GM23338 (cell line): ENCODE results near the gene CCDC167. TPM values are rescaled to one million over a fixed set of nuclear protein-coding genes. Genes with fewer than 3 reads are reported as not detected.

Experiments used
- ATAC-seq: fragments of 200-7000 bp; cut with Tn5 transposase; 3 replicates; pipeline ENCODE4 v1.9.1; 2020
- DNase-seq: peaks from one replicate; pipeline ENCODE4 v3.0.0-alpha.2; 2015; ENCODE audit warnings: low spot score
- H2AFZ ChIP-seq: fragments of 200-600 bp; sonication (generic); 2 replicates; pipeline ENCODE4 v1.8.0; 2016; ENCODE audit warnings: antibody characterized with exemption, mild to moderate bottlenecking, moderate library complexity
- H3F3A ChIP-seq: fragments of 200-600 bp; sonication (generic); replicated peaks from 2 replicates; pipeline ENCODE4 v1.8.0; 2017; ENCODE audit warnings: antibody characterized with exemption, mixed run types, low read depth
- H3K27ac ChIP-seq: fragments of 200-600 bp; sonication (generic); 2 replicates; pipeline ENCODE4 v1.6.1; 2016; ENCODE audit warnings: low read depth
- H3K27me3 ChIP-seq: fragments of 200-600 bp; sonication (generic); 2 replicates; pipeline ENCODE4 v1.8.0; 2016; ENCODE audit warnings: mild to moderate bottlenecking, mixed run types, moderate library complexity; ENCODE audit not compliant: insufficient read depth
- H3K36me3 ChIP-seq: fragments of 200-600 bp; sonication (generic); 2 replicates; pipeline ENCODE4 v1.8.0; 2016; ENCODE audit warnings: mild to moderate bottlenecking; ENCODE audit not compliant: insufficient read depth
- H3K4me1 ChIP-seq: fragments of 200-600 bp; sonication (generic); 2 replicates; pipeline ENCODE4 v1.8.0; 2016; ENCODE audit warnings: mild to moderate bottlenecking, moderate library complexity; ENCODE audit not compliant: insufficient read depth
- H3K4me2 ChIP-seq: fragments of 200-600 bp; sonication (generic); 2 replicates; pipeline ENCODE4 v1.7.1; 2017; ENCODE audit warnings: mixed run types
- H3K4me3 ChIP-seq: fragments of 200-600 bp; sonication (generic); 2 replicates; pipeline ENCODE4 v1.6.1; 2016; ENCODE audit warnings: mixed run types
- H3K79me2 ChIP-seq: fragments of 200-600 bp; sonication (generic); replicated peaks from 2 replicates; pipeline ENCODE4 v1.8.0; 2017; ENCODE audit warnings: mild to moderate bottlenecking; ENCODE audit not compliant: insufficient read depth
- H3K9me2 ChIP-seq: fragments of 200-600 bp; sonication (generic); 2 replicates; pipeline ENCODE4 v1.8.0; 2017; ENCODE audit not compliant: insufficient read depth
- H4K20me1 ChIP-seq: fragments of 200-600 bp; sonication (generic); replicated peaks from 2 replicates; pipeline ENCODE4 v1.8.0; 2017; ENCODE audit warnings: mild to moderate bottlenecking; ENCODE audit not compliant: insufficient read depth
- H3K27ac Mint-ChIP-seq: 2 replicates; pipeline ENCODE4 v1.8.0; 2020; ENCODE audit warnings: inconsistent platforms, mild to moderate bottlenecking, moderate library complexity, mixed read lengths
- H3K27me3 Mint-ChIP-seq: 3 replicates; pipeline ENCODE4 v1.8.0; 2022; ENCODE audit warnings: low read depth, mild to moderate bottlenecking, moderate library complexity, mixed read lengths, inconsistent platforms; ENCODE audit not compliant: insufficient read depth, poor library complexity
- H3K36me3 Mint-ChIP-seq: 3 replicates; pipeline ENCODE4 v1.8.0; 2021; ENCODE audit warnings: low read depth, mild to moderate bottlenecking, inconsistent platforms, moderate library complexity, mixed read lengths
- H3K4me1 Mint-ChIP-seq: 3 replicates; pipeline ENCODE4 v1.8.0; 2020; ENCODE audit warnings: mild to moderate bottlenecking, inconsistent platforms, mixed read lengths
- H3K4me3 Mint-ChIP-seq: 3 replicates; pipeline ENCODE4 v1.8.0; 2021; ENCODE audit warnings: moderate library complexity, mild to moderate bottlenecking, inconsistent platforms, mixed read lengths
- H3K9me3 Mint-ChIP-seq: 3 replicates; pipeline ENCODE4 v1.8.0; 2020; ENCODE audit warnings: moderate library complexity, mild to moderate bottlenecking, inconsistent platforms, mixed read lengths
- POLR2AphosphoS5 ChIP-seq: IDR thresholded peaks from 2 replicates; pipeline ENCODE4 v1.6.1; 2016; ENCODE audit warnings: antibody characterized with exemption, low read depth
- ZNF331 ChIP-seq: fragments of 250-450 bp; sonication (Bioruptor Pico); IDR thresholded peaks from 2 replicates; pipeline ENCODE4 v1.5.0; 2020; ENCODE audit warnings: low read depth, mild to moderate bottlenecking, moderate library complexity
- polyA plus RNA-seq: library from polyadenylated mRNA; unstranded; fragments of >200 nt; fragmentation: Nextera tagmentation; extraction: Ambion mirVana; gene quantifications from 2 replicates; pipeline ENCODE4 v1.2.1, GENCODE V29; 2016
- total RNA-seq: library from RNA; depleted of rRNA; stranded (reverse); fragments of >200 nt; shearing (Covaris generic); gene quantifications from 2 replicates; pipeline ENCODE4 v1.2.3, GENCODE V29; 2014; rRNA removed
- TF ChIP-seq, protein P1 (sequence below): IDR thresholded peaks from one replicate; pipeline ENCODE4 v1.6.1; 2018; ENCODE audit warnings: antibody characterized with exemption; ENCODE audit not compliant: unreplicated experiment

CCDC167 gene
- total and polyA plus RNA-seq, 2 experiments from 2014 or later = 17.6 to 21.4 TPM

DNA sequence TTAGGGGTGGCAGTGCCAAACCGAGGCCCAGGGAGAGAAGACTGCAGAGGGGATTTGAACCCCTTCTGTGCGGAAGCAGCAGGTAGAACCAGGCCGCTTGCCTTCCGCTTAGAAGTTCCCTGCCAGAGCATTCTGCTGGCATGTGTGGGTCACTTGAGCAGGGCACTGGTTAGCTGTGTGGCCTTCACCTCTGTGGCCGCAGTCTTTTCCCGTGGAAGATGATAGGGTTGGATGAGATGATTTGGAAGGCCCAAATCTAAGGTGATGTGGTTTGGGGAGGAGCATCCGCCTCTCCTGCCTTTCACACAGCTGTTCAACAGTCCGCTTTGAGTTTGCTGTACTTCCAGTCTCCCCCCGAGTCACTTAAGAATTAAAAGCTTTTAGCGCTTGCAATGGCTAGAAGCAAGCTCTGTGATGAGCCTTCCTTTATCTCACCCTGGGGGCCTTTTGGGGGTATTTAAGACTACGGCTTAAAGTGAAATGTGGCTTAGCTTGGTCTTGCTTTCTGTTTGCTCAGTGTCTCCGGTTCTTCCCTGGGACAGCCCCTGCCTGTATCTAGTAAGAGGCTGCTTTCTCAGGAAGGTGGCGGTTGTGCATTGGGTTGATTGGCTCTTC lies 65.9 kb downstream of the CCDC167 start:
- no peaks in the 10 kb centered on the region for H3K9me2 ChIP-seq
- H3K27me3 ChIP-seq = no peaks in the 10 kb centered on the region
- ATAC-seq (peak; percentile 14; the same call in 2 of the 3 replicates), DNase-seq (peak; percentile 10)
- TF ChIP-seq, protein P1, sequence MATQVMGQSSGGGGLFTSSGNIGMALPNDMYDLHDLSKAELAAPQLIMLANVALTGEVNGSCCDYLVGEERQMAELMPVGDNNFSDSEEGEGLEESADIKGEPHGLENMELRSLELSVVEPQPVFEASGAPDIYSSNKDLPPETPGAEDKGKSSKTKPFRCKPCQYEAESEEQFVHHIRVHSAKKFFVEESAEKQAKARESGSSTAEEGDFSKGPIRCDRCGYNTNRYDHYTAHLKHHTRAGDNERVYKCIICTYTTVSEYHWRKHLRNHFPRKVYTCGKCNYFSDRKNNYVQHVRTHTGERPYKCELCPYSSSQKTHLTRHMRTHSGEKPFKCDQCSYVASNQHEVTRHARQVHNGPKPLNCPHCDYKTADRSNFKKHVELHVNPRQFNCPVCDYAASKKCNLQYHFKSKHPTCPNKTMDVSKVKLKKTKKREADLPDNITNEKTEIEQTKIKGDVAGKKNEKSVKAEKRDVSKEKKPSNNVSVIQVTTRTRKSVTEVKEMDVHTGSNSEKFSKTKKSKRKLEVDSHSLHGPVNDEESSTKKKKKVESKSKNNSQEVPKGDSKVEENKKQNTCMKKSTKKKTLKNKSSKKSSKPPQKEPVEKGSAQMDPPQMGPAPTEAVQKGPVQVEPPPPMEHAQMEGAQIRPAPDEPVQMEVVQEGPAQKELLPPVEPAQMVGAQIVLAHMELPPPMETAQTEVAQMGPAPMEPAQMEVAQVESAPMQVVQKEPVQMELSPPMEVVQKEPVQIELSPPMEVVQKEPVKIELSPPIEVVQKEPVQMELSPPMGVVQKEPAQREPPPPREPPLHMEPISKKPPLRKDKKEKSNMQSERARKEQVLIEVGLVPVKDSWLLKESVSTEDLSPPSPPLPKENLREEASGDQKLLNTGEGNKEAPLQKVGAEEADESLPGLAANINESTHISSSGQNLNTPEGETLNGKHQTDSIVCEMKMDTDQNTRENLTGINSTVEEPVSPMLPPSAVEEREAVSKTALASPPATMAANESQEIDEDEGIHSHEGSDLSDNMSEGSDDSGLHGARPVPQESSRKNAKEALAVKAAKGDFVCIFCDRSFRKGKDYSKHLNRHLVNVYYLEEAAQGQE = no peak
- TF ChIP-seq ZNF331 (CRISPR knock-in tag) (no peak), POLR2AphosphoS5 (no peak)
- no peaks in the 10 kb centered on the region; the same call in 1 of the 2 replicates for H3F3A ChIP-seq
- Mint-ChIP-seq H3K9me3 (no peaks in the 10 kb centered on the region; the same call in 2 of the 3 replicates), H3K27ac (peak overlapping the region; percentile 91), H3K27me3 (peaks cover 9% of the 10 kb centered on the region), H3K4me3 (peak overlapping the region; percentile 80), H3K4me1 (peaks cover 19% of the 10 kb centered on the region), H3K36me3 (peaks cover 14% of the 10 kb centered on the region; the same call in 2 of the 3 replicates)
- H2AFZ ChIP-seq = peak overlapping the region; percentile 93
- H3K79me2 ChIP-seq = peaks cover 22% of the 10 kb centered on the region
- H3K27ac ChIP-seq = peak overlapping the region; percentile 74; the same call in 1 of the 2 replicates
- H4K20me1 ChIP-seq = no peaks in the 10 kb centered on the region; the same call in none of the 2 replicates
- peak overlapping the region; percentile 94 for H3K4me2 ChIP-seq
- H3K4me1 ChIP-seq = peaks cover 11% of the 10 kb centered on the region
- peak overlapping the region; percentile 99 for H3K4me3 ChIP-seq
- H3K36me3 ChIP-seq = no peaks in the 10 kb centered on the region

Other genes starting within 250 kb of the CCDC167 start
- 15.7 and 19.9 TPM in 2 replicates for gene TBC1D22B, start 242.1 kb downstream of the CCDC167 start, total RNA-seq
- 6.6 and 9.1 TPM in 2 replicates for gene TBC1D22B, start 242.1 kb downstream of the CCDC167 start, polyA plus RNA-seq
- 1.0 TPM in 1 of 2 replicates, not detected in the other for gene TMEM217, start 241.7 kb downstream of the CCDC167 start, total RNA-seq
- 0.77 and 1.3 TPM in 2 replicates for gene TMEM217, start 241.7 kb downstream of the CCDC167 start, polyA plus RNA-seq
- gene RNF8, start 145.9 kb downstream of the CCDC167 start, total RNA-seq = 35.1 and 41.6 TPM in 2 replicates
- gene RNF8, start 145.9 kb downstream of the CCDC167 start, polyA plus RNA-seq = 48.9 and 55.2 TPM in 2 replicates
- gene CMTR1, start 66.7 kb downstream of the CCDC167 start, total RNA-seq = 36.4 and 38.0 TPM in 2 replicates
- gene CMTR1, start 66.7 kb downstream of the CCDC167 start, polyA plus RNA-seq = 7.3 and 9.9 TPM in 2 replicates
- 0.42 and 0.74 TPM in 2 replicates for gene MDGA1, start 198.0 kb upstream of the CCDC167 start, total RNA-seq
- gene MDGA1, start 198.0 kb upstream of the CCDC167 start, polyA plus RNA-seq = 0.26 and 1.1 TPM in 2 replicates